ENCODE measurements around the gene EPB41L3.

DNA sequence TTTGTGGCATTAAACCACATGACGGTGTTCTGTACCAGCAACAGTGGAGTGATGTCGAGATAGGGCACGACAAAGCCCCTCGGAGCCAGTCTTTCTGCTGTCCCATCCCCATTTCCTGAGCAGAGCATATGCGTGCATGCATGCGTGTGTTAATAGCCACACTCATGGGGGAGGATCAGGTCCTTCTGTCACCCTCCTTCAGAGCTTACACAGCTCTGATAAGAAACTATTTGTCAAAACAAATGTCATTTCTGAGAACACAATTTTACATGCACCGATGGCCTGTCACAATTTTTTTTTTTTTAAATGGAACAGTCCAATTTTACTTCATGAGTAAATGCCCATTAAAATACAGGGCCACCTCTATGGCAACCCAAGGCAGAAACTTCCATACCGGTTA is 152.4 kb downstream of the EPB41L3 start:
- TF ChIP-seq, protein P1, sequence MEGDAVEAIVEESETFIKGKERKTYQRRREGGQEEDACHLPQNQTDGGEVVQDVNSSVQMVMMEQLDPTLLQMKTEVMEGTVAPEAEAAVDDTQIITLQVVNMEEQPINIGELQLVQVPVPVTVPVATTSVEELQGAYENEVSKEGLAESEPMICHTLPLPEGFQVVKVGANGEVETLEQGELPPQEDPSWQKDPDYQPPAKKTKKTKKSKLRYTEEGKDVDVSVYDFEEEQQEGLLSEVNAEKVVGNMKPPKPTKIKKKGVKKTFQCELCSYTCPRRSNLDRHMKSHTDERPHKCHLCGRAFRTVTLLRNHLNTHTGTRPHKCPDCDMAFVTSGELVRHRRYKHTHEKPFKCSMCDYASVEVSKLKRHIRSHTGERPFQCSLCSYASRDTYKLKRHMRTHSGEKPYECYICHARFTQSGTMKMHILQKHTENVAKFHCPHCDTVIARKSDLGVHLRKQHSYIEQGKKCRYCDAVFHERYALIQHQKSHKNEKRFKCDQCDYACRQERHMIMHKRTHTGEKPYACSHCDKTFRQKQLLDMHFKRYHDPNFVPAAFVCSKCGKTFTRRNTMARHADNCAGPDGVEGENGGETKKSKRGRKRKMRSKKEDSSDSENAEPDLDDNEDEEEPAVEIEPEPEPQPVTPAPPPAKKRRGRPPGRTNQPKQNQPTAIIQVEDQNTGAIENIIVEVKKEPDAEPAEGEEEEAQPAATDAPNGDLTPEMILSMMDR (IDR thresholded peaks at IDR 0.05) = no peak
- TF ChIP-seq EP300 (IDR thresholded peaks at IDR 0.05) = no peak
- TF ChIP-seq POLR2A (IDR thresholded peaks at IDR 0.05; ENCODE audit: low read depth) = no peak

Measured in esophagus muscularis mucosa (tissue), 4 donors.